22Rv1 (cell line): ENCODE measurements around the gene EXOC2.

Experiments
- CTCF ChIP-seq: fragments of 450-650 bp; IDR thresholded peaks from 2 replicates; pipeline ENCODE4 v1.5.1; 2017; ENCODE audit warnings: mild to moderate bottlenecking
- ZFX ChIP-seq: fragments of 450-650 bp; IDR thresholded peaks from 2 replicates; pipeline ENCODE4 v1.6.1; 2017; ENCODE audit warnings: antibody characterized with exemption, borderline replicate concordance

- TF ChIP-seq CTCF (no peak), ZFX (no peak)
Measured at GRCh38 chr6:449486-450419, 243.2 kb downstream of the EXOC2 start.
